ENCODE measurements around the gene WNT7A.
A peak's percentile ranks its signal among the peaks of the same experiment; 100 is the strongest.
"Not testable (repeated sequence)": the region's sequence is repeated elsewhere in the genome, so short reads cannot be mapped to it uniquely, and the experiment has no call there.

Gene WNT7A

GRCh38 chr3:13879946-13880810, at the start of gene WNT7A:
WNT7A (minus strand) TSS chr3:13880071; CDS start chr3:13879816, 255 bp downstream.
- peak; percentile 41 to 76 for DNase-seq

GRCh38 chr3:13928741-13929140, 48.9 kb upstream of the WNT7A start:
- DNase-seq: not testable (repeated sequence)

GRCh38 chr3:13927295-13927694, 47.4 kb upstream of the WNT7A start:
- no peak for DNase-seq

GRCh38 chr3:13916375-13916774, 36.5 kb upstream of the WNT7A start:
- no peak for DNase-seq

GRCh38 chr3:13902648-13903238, 22.9 kb upstream of the WNT7A start:
- DNase-seq: no peak

GRCh38 chr3:13901935-13902584, 22.2 kb upstream of the WNT7A start:
- DNase-seq: no peak

- no peak for DNase-seq
These were observed 18.5 kb upstream of the WNT7A start for GRCh38 chr3:13898346-13898745.

GRCh38 chr3:13896473-13897154, 16.7 kb upstream of the WNT7A start:
- peak; percentile 63 to 76 for DNase-seq

- DNase-seq: peak; percentile 94 to 96
These were observed 15.6 kb upstream of the WNT7A start for GRCh38 chr3:13895155-13896105.

- DNase-seq: no peak
These were observed 14.9 kb upstream of the WNT7A start for GRCh38 chr3:13894807-13895154.

GRCh38 chr3:13894096-13894806, 14.4 kb upstream of the WNT7A start:
- no peak for DNase-seq

- no peak for DNase-seq
These were observed 12.4 kb upstream of the WNT7A start for GRCh38 chr3:13892304-13892703.

GRCh38 chr3:13891492-13892073, 11.7 kb upstream of the WNT7A start:
- peak in 1 of 2 donors; percentile 47 for DNase-seq

GRCh38 chr3:13891017-13891392, 11.1 kb upstream of the WNT7A start:
- DNase-seq: no peak

GRCh38 chr3:13890377-13891016, 10.6 kb upstream of the WNT7A start:
- peak; percentile 20 to 61 for DNase-seq

GRCh38 chr3:13888576-13888975, 8.7 kb upstream of the WNT7A start:
- no peak for DNase-seq

GRCh38 chr3:13887495-13888300, 7.8 kb upstream of the WNT7A start:
- no peak for DNase-seq

GRCh38 chr3:13886593-13887129, 6.8 kb upstream of the WNT7A start:
- no peak for DNase-seq

GRCh38 chr3:13885704-13886010, 5.8 kb upstream of the WNT7A start:
- DNase-seq: no peak

Data from CD4-positive, alpha-beta T cell treated with Interferon alpha-2 for 1 hour (primary cell).